SIG-M5 treated with dmso at 0.1 percent for 504 hours (cell line): ENCODE results near the gene GFRA1.

Source experiments
- DNase-seq: peaks from one replicate; lab custom pipeline; 2025; ENCODE audit not compliant: unreplicated experiment; lab: John Stamatoyannopoulos, UW

GFRA1 gene

GRCh38 chr10:116241642-116242410 lies 31.2 kb downstream of the GFRA1 start:
- DNase-seq, result no peak

GRCh38 chr10:116241085-116241484 lies 31.9 kb downstream of the GFRA1 start:
- DNase-seq, result no peak

- no peak for DNase-seq
These were observed 32.7 kb downstream of the GFRA1 start for GRCh38 chr10:116240157-116240950.

- no peak for DNase-seq
These were observed 33.8 kb downstream of the GFRA1 start for GRCh38 chr10:116239229-116239628.

- no peak for DNase-seq
These were observed 35.0 kb downstream of the GFRA1 start for GRCh38 chr10:116237970-116238369.

- no peak for DNase-seq
These were observed 35.7 kb downstream of the GFRA1 start for GRCh38 chr10:116237260-116237659.

GRCh38 chr10:116233230-116233629 lies 39.8 kb downstream of the GFRA1 start:
- no peak for DNase-seq

GRCh38 chr10:116232613-116233012 lies 40.4 kb downstream of the GFRA1 start:
- no peak for DNase-seq

GRCh38 chr10:116226766-116227165 lies 46.2 kb downstream of the GFRA1 start:
- no peak for DNase-seq

- no peak for DNase-seq
These were observed 47.0 kb downstream of the GFRA1 start for GRCh38 chr10:116226053-116226452.

GRCh38 chr10:116223289-116223688 lies 49.7 kb downstream of the GFRA1 start:
- no peak for DNase-seq

GRCh38 chr10:116221053-116221452 lies 52.0 kb downstream of the GFRA1 start:
- no peak for DNase-seq

- no peak for DNase-seq
These were observed 56.3 kb downstream of the GFRA1 start for GRCh38 chr10:116216676-116217075.

- DNase-seq, result no peak
These were observed 57.4 kb downstream of the GFRA1 start for GRCh38 chr10:116215651-116216050.

GRCh38 chr10:116211682-116212081 lies 61.3 kb downstream of the GFRA1 start:
- DNase-seq, result no peak

- DNase-seq, result no peak
These were observed 62.2 kb downstream of the GFRA1 start for GRCh38 chr10:116210588-116211346.

GRCh38 chr10:116209781-116210180 lies 63.2 kb downstream of the GFRA1 start:
- DNase-seq, result no peak

- no peak for DNase-seq
These were observed 63.9 kb downstream of the GFRA1 start for GRCh38 chr10:116208956-116209567.

GRCh38 chr10:116207690-116208089 lies 65.3 kb downstream of the GFRA1 start:
- DNase-seq, result no peak

GRCh38 chr10:116203661-116204060 lies 69.3 kb downstream of the GFRA1 start:
- no peak for DNase-seq
